Activated naive CD8-positive, alpha-beta T cell treated with anti-CD3 and anti-CD28 coated beads for 36 hours (primary cell): ENCODE results near the gene PRAMEF4. TPM values are rescaled to one million over a fixed set of nuclear protein-coding genes. Genes with fewer than 3 reads are reported as not detected.

Experiments used
- total RNA-seq, 2 experiments: library from RNA; stranded (reverse); gene quantifications; one replicate each; pipeline ENCODE4 v1.2.3, GENCODE V29; 2021

The PRAMEF4 gene
- total RNA-seq, 2 experiments from 2014 or later: not detected

Other genes with a start within 250 kb of the PRAMEF4 start
- not detected for gene AADACL4, start 242.1 kb downstream of the PRAMEF4 start, total RNA-seq
- not detected for gene AADACL3, start 170.1 kb downstream of the PRAMEF4 start, total RNA-seq
- not detected for gene CFAP107, start 140.0 kb downstream of the PRAMEF4 start, total RNA-seq
- gene PRAMEF12, start 112.5 kb downstream of the PRAMEF4 start, total RNA-seq: not detected
- gene PRAMEF1, start 94.8 kb downstream of the PRAMEF4 start, total RNA-seq: not detected
- gene PRAMEF11, start 54.8 kb downstream of the PRAMEF4 start, total RNA-seq: not detected
- not detected for gene HNRNPCL1, start 37.5 kb downstream of the PRAMEF4 start, total RNA-seq
- not detected for gene PRAMEF2, start 29.1 kb downstream of the PRAMEF4 start, total RNA-seq
- not detected for gene PRAMEF10, start 12.1 kb upstream of the PRAMEF4 start, total RNA-seq
- not detected for gene PRAMEF7, start 30.4 kb upstream of the PRAMEF4 start, total RNA-seq
- not detected for gene PRAMEF6, start 61.4 kb upstream of the PRAMEF4 start, total RNA-seq
- not detected for gene PRAMEF27, start 170.4 kb upstream of the PRAMEF4 start, total RNA-seq
- not detected for gene HNRNPCL3, start 174.6 kb upstream of the PRAMEF4 start, total RNA-seq
- gene PRAMEF25, start 184.6 kb upstream of the PRAMEF4 start, total RNA-seq: not detected
- not detected for gene HNRNPCL2, start 230.7 kb upstream of the PRAMEF4 start, total RNA-seq